Osteocyte (in vitro differentiated cells): ENCODE results near the gene E4F1. TPM values are rescaled to one million over a fixed set of nuclear protein-coding genes. Genes with fewer than 3 reads are reported as not detected.
"Not testable (repeated sequence)": the region's sequence is repeated elsewhere in the genome, so short reads cannot be mapped to it uniquely, and the experiment has no call there.

Source experiments
- DNase-seq: peaks from one replicate; pipeline ENCODE4 v3.0.0; 2021; ENCODE audit warnings: mixed read lengths; ENCODE audit not compliant: unreplicated experiment; ENCODE audit errors: extremely low spot score
- H3K27ac Mint-ChIP-seq: one replicate; pipeline ENCODE4 v1.8.0; 2021; ENCODE audit warnings: mild to moderate bottlenecking, mixed read lengths; ENCODE audit not compliant: unreplicated experiment
- H3K27me3 Mint-ChIP-seq: one replicate; pipeline ENCODE4 v1.8.0; 2021; ENCODE audit warnings: mixed read lengths; ENCODE audit not compliant: unreplicated experiment
- H3K36me3 Mint-ChIP-seq: one replicate; pipeline ENCODE4 v1.8.0; 2021; ENCODE audit warnings: mixed read lengths; ENCODE audit not compliant: unreplicated experiment
- H3K4me1 Mint-ChIP-seq: one replicate; pipeline ENCODE4 v1.8.0; 2021; ENCODE audit warnings: mixed read lengths; ENCODE audit not compliant: unreplicated experiment
- H3K4me3 Mint-ChIP-seq: one replicate; pipeline ENCODE4 v1.8.0; 2021; ENCODE audit warnings: mild to moderate bottlenecking, moderate library complexity, mixed read lengths; ENCODE audit not compliant: unreplicated experiment
- H3K9me3 Mint-ChIP-seq: one replicate; pipeline ENCODE4 v1.8.0; 2021; ENCODE audit warnings: mixed read lengths; ENCODE audit not compliant: unreplicated experiment
- total RNA-seq: library from RNA; stranded (reverse); gene quantifications from 2 replicates; pipeline ENCODE4 v1.2.1, GENCODE V29; 2021
- TF ChIP-seq, protein P1 (sequence below): fragments of 200-600 bp; sonication (generic); IDR thresholded peaks from 2 replicates; pipeline ENCODE4 v1.5.0; 2021; ENCODE audit warnings: antibody characterized with exemption, mild to moderate bottlenecking, moderate library complexity

The E4F1 gene
- total RNA-seq, 1 donor from 2014 or later: 26.9 TPM

DNA sequence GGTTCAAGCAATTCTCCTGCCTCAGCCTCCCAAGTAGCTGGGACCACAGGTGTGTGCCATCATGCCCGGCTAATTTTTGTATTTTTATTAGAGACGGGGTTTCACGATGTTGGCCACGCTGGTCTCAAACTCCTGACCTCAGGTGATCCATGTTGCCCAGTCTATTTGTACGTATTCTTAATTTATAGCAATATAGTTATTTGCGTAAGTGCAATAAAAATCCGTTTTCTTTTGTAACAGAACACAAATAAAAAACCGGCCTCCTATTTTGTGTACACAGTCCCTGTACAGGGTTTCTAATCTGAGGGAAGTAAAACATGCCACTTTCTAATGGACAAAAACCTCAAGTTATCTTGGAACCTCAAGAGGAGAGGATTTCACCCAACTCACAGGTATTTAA is 36.9 kb downstream of the E4F1 start:
- peaks cover 6% of the 10 kb centered on the region for H3K4me1 Mint-ChIP-seq
- DNase-seq: no peak
- no peaks in the 10 kb centered on the region for H3K9me3 Mint-ChIP-seq
- H3K36me3 Mint-ChIP-seq: peaks cover 42% of the 10 kb centered on the region
- no peak overlapping the region for H3K27ac Mint-ChIP-seq
- H3K27me3 Mint-ChIP-seq: no peaks in the 10 kb centered on the region
- no peak overlapping the region for H3K4me3 Mint-ChIP-seq
- TF ChIP-seq, protein P1, sequence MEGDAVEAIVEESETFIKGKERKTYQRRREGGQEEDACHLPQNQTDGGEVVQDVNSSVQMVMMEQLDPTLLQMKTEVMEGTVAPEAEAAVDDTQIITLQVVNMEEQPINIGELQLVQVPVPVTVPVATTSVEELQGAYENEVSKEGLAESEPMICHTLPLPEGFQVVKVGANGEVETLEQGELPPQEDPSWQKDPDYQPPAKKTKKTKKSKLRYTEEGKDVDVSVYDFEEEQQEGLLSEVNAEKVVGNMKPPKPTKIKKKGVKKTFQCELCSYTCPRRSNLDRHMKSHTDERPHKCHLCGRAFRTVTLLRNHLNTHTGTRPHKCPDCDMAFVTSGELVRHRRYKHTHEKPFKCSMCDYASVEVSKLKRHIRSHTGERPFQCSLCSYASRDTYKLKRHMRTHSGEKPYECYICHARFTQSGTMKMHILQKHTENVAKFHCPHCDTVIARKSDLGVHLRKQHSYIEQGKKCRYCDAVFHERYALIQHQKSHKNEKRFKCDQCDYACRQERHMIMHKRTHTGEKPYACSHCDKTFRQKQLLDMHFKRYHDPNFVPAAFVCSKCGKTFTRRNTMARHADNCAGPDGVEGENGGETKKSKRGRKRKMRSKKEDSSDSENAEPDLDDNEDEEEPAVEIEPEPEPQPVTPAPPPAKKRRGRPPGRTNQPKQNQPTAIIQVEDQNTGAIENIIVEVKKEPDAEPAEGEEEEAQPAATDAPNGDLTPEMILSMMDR: no peak

DNA sequence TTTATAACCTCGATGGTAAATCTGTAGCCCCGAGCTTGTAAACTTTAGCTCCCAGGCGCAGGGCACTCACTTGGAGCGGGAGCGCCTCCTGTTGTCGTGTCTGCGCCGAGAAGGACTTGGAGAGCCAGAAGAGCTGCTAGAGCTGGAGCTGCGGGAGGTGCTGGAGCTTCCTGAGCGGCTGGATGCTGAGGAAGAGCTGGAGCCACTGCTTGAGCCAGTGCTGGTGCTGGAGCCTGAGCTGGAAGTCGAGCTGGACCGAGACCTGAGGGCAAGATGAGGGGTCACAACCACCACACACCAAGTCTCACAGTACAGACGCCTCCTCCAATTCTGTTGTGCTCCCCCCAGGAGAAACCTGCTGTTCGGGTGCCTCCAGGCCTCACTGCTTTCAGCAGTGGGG is 39.6 kb downstream of the E4F1 start:
- H3K4me1 Mint-ChIP-seq: peaks cover 18% of the 10 kb centered on the region
- DNase-seq, H3K27me3 Mint-ChIP-seq, H3K4me3 Mint-ChIP-seq, H3K27ac Mint-ChIP-seq, H3K9me3 Mint-ChIP-seq: not testable (repeated sequence)
- peaks cover 24% of the 10 kb centered on the region for H3K36me3 Mint-ChIP-seq

DNA sequence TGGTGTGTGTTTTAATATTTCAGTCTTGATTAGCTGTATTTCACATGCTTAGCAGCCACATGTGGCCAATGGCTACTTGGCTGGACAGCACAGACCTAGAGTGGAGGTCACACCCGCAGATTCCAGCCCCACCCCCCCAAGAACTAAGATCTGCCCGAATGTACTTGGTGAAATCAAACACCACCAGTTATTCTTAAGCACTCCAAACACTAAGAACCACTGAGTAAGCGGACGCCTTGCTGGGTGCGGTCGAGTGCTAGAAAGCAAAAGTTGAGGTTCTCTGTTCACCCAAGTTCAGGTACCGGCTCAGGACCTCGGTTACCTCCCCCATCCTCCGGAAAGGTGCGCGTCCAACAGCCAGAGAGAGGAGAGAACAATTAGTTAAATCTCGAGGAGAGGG is 43.5 kb downstream of the E4F1 start:
- H3K27me3 Mint-ChIP-seq, H3K9me3 Mint-ChIP-seq, DNase-seq: not testable (repeated sequence)
- Mint-ChIP-seq H3K27ac (peak overlapping the region; percentile 72), H3K36me3 (peaks cover 10% of the 10 kb centered on the region), H3K4me3 (peak overlapping the region; percentile 88), H3K4me1 (peaks cover 31% of the 10 kb centered on the region)

DNA sequence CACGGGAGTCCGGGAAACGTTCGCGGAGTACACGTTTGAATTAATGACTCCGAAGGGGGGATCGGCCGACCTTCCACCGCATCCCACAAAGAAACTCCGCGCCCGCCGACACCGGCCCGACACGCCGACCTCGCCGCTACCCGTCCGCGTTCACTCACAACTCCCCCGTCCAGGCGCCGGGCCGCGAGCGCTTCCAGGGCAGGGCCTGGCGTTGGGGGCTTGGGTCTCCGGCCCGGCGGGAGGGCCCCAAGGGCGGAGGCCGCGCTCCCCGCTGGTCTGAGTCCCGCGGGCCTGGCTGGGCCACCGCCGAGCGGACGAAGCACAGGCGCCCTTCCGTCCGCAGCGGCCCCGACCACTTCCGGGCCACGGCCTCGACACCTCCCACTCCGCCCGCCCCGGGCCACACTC is 44.1 kb downstream of the E4F1 start:
- not testable (repeated sequence) for H3K9me3 Mint-ChIP-seq, DNase-seq, H3K27me3 Mint-ChIP-seq, H3K36me3 Mint-ChIP-seq
- Mint-ChIP-seq H3K4me1 (peaks cover 31% of the 10 kb centered on the region), H3K27ac (peak overlapping the region; percentile 98), H3K4me3 (peak overlapping the region; percentile 88)

DNA sequence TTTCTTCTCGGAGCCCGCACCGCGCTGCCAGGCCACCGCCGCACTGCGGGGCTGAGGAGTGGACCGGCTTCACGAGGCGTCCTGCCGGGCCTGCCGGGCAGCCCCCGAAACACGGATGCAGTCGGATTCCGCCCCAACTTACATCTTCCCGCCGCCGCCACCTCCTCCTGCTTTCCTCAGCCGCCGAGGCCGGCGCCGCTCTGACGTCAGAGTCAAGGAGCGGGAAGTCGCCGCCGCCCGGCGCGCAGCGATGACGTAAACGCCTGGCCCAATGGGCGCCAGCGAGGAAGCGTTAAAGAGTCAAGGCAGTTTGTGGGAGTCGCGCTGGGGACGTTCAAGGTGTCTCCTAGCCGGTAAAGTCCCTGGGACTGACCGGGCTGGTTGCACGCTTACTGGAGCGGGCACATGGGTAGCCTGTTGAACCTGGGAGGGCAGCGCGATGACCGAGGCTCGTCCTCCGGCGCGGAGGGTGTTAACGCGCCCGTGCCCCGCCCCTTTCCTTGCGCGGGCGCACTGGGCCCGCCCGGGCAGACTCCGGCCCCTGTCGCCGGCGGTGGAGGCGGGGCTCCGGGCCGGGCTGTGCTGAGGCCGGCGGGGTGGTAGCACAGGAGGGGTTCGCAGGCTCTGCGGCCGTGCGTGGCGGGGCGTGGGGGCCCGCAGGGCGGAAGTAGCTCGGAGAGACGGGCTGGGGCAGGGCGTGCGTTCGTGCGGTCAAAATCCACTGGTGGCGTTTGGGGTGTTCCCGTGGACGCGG is 44.7 kb downstream of the E4F1 start, which contains the start of gene RNPS1:
Gene RNPS1 (minus strand): TSS at position 214 of the 754 bp plus-strand sequence. CDS start 3,483 bp downstream, outside the sequence.
- Mint-ChIP-seq H3K4me3 (peak within 1 kb of the TSS; percentile 88), H3K27ac (peak within 1 kb of the TSS; percentile 98), H3K4me1 (peaks cover 31% of the 10 kb centered on the region), H3K36me3 (no peaks in the 10 kb centered on the region), H3K27me3 (no peaks in the 10 kb centered on the region), H3K9me3 (no peaks in the 10 kb centered on the region)
- peak; percentile 98 for DNase-seq
- TF ChIP-seq, protein P1: no peak

DNA sequence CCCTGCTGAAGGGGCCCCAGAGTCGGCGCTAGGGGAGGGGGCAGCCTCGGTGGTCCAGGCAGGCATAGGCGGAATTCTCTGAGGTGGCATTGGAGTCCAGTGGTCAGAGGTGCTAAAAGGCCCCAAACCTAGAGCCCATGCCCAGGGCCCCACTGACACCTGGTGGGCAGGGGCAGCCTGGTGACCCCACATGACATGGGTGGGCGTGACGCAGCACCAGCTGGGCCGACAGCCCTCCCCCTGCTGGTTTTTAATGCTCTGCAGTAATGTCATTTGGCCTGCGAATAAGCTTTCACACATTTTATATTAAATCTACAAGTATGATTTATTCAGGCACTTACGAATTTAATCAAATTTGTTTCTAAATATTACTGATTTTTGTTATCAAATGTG is 46.7 kb downstream of the E4F1 start:
- no peak for DNase-seq
- peak overlapping the region; percentile 88 for H3K4me3 Mint-ChIP-seq

More for the DNA sequence above, 46.7 kb downstream of the E4F1 start:
- TF ChIP-seq, protein P1: no peak
- H3K4me1 Mint-ChIP-seq: peaks cover 30% of the 10 kb centered on the region
- no peaks in the 10 kb centered on the region for H3K27me3 Mint-ChIP-seq
- no peaks in the 10 kb centered on the region for H3K36me3 Mint-ChIP-seq
- H3K27ac Mint-ChIP-seq: no peak overlapping the region
- H3K9me3 Mint-ChIP-seq: no peaks in the 10 kb centered on the region
